Spleen (tissue), 11 donors: Measurements from ENCODE around the gene ULBP3. TPM values are rescaled to one million over a fixed set of nuclear protein-coding genes. Genes with fewer than 3 reads are reported as not detected.
A peak's percentile ranks its signal among the peaks of the same experiment; 100 is the strongest.

Experiments used
- DNase-seq: peaks from one replicate; pipeline ENCODE4 v3.0.0-alpha.2; 2020
- H3K27ac ChIP-seq, 8 donors: fragments of 200-600 bp; sonication (generic) in 7 of 8; 1 replicate in 4 of 8; 2 replicates in 4 of 8; pipeline versions ENCODE4 v1.5.0 to v1.8.0; 2016 to 2021; ENCODE audit warnings: inconsistent platforms in 4 of 8, mild to moderate bottlenecking in 4 of 8, moderate library complexity in 1 of 8
- H3K27me3 ChIP-seq, 7 donors: fragments of 200-600 bp; sonication (generic) in 6 of 7; replicated peaks in 1 of 7; 1 replicate in 4 of 7; 2 replicates in 3 of 7; pipeline versions ENCODE4 v1.5.0 to v1.8.0; 2016 to 2021; ENCODE audit warnings: inconsistent platforms in 3 of 7, mild to moderate bottlenecking in 1 of 7
- H3K36me3 ChIP-seq, 6 donors: fragments of 200-600 bp; sonication (generic) in 5 of 6; 1 replicate in 4 of 6; 2 replicates in 2 of 6; pipeline versions ENCODE4 v1.5.0 to v1.8.0; 2016 to 2021; ENCODE audit warnings: inconsistent platforms in 2 of 6
- H3K4me1 ChIP-seq, 6 donors: fragments of 200-600 bp; sonication (generic) in 5 of 6; 1 replicate in 3 of 6; 2 replicates in 3 of 6; pipeline versions ENCODE4 v1.5.0 to v1.8.0; 2016 to 2021; ENCODE audit warnings: inconsistent platforms in 3 of 6
- H3K4me3 ChIP-seq, 8 donors: fragments of 200-600 bp; sonication (generic) in 7 of 8; 1 replicate in 4 of 8; 2 replicates in 4 of 8; pipeline versions ENCODE4 v1.5.0 to v1.8.0; 2016 to 2021; ENCODE audit warnings: inconsistent platforms in 4 of 8, mild to moderate bottlenecking in 4 of 8, moderate library complexity in 2 of 8
- H3K9me3 ChIP-seq, 8 donors: fragments of 200-600 bp; sonication (generic) in 7 of 8; 1 replicate in 4 of 8; 2 replicates in 4 of 8; pipeline versions ENCODE4 v1.5.0 to v1.8.0; 2016 to 2021; ENCODE audit warnings: inconsistent platforms in 4 of 8
- POLR2A ChIP-seq, 3 donors: fragments of 450-650 bp; IDR thresholded peaks; one replicate each; pipeline ENCODE4 v1.5.1; 2017; ENCODE audit warnings: antibody characterized with exemption in 3 of 3, mild to moderate bottlenecking in 1 of 3
- POLR2AphosphoS5 ChIP-seq, 3 donors: sonication (generic); formaldehyde crosslinking; IDR thresholded peaks; one replicate each; pipeline ENCODE4 v1.5.1; 2017; ENCODE audit warnings: antibody characterized with exemption in 3 of 3
- WGBS, 5 donors: extraction: QIAGEN DNeasy Blood & Tissue Kit in 3 of 5; methylation state at CpG; one replicate each; pipeline versions ENCODE4 v1.1.5 to v1.1.7; 2013 to 2018; 5-methylcytosine and 5-hydroxymethylcytosine counted together
- intact Hi-C: fragments of 100-400 bp; cut with DNase I; formaldehyde crosslinking; loops from one replicate; pipeline ENCODE4 v1.15.0; 2023; ENCODE audit warnings: low total_unique reads
- polyA plus RNA-seq, 3 donors: library from polyadenylated mRNA; stranded (reverse); fragments of 200-250 nt; gene quantifications; one replicate each; pipeline ENCODE4 v1.2.1, GENCODE V29; 2013
- total RNA-seq, 7 donors: library from RNA; depleted of rRNA in 3 of 7; stranded (reverse); fragments of >200 nt in 3 of 7; fragmentation: NEBNext Ultra II Directional in 4 of 7; extraction: Animal tissue kit (Norgen Biotek cat#: 25700) in 4 of 7; gene quantifications; one replicate each; pipeline versions ENCODE4 v1.1.0 to v1.2.1, GENCODE V29; 2016 to 2021
- TF ChIP-seq, protein P1 (sequence below), 11 experiments: fragments of 200-600 bp in 7 of 11; fragments of 450-650 bp in 4 of 11; sonication (generic) in 4 of 11; IDR thresholded peaks in 8 of 11; conservative IDR thresholded peaks in 3 of 11; 1 replicate in 7 of 11; 2 replicates in 4 of 11; pipeline versions ENCODE4 v1.4.0 to v1.8.0; 2016 to 2021; ENCODE audit warnings: antibody characterized with exemption in 11 of 11, inconsistent platforms in 4 of 11, mild to moderate bottlenecking in 1 of 11
- donor health status: healthy with polysubstance abuse.
- donor health status: DM: no; HTN: no; CAD: no; lungs with moderate emphysema.
- donor health status: DM: no; HTN: no; CAD: no.
- donor health status: Bipolar disorder and iron deficiency.
- donor health status: healthy.
- donor health status: DM: no; HTN: no; CAD: no.
- donor health status: DM: yes; HTN: yes; CAD: no.

ULBP3 gene
- total and polyA plus RNA-seq, 10 donors: 0.15 to 2.2 (median 0.85) TPM; not detected in 1

- TF ChIP-seq POLR2A (IDR thresholded peaks at IDR 0.05): no peak
- TF ChIP-seq, protein P1, sequence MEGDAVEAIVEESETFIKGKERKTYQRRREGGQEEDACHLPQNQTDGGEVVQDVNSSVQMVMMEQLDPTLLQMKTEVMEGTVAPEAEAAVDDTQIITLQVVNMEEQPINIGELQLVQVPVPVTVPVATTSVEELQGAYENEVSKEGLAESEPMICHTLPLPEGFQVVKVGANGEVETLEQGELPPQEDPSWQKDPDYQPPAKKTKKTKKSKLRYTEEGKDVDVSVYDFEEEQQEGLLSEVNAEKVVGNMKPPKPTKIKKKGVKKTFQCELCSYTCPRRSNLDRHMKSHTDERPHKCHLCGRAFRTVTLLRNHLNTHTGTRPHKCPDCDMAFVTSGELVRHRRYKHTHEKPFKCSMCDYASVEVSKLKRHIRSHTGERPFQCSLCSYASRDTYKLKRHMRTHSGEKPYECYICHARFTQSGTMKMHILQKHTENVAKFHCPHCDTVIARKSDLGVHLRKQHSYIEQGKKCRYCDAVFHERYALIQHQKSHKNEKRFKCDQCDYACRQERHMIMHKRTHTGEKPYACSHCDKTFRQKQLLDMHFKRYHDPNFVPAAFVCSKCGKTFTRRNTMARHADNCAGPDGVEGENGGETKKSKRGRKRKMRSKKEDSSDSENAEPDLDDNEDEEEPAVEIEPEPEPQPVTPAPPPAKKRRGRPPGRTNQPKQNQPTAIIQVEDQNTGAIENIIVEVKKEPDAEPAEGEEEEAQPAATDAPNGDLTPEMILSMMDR (IDR thresholded peaks at IDR 0.05 in 8 of 11, conservative IDR thresholded peaks at IDR 0.05 in 3 of 11): no peak
- no peak for TF ChIP-seq POLR2AphosphoS5 (IDR thresholded peaks at IDR 0.05)
- WGBS, 5 donors: 85 to 96% (median 89%) methylated on average over 3 of the region's 3 CpGs
These were observed 1.4 kb upstream of the ULBP3 start for GRCh38 chr6:150070236-150070818.

GRCh38 chr6:150069706-150070105, 785 bp upstream of the ULBP3 start:
- TF ChIP-seq POLR2AphosphoS5 (IDR thresholded peaks at IDR 0.05): no peak
- TF ChIP-seq, protein P1 (IDR thresholded peaks at IDR 0.05 in 8 of 11, conservative IDR thresholded peaks at IDR 0.05 in 3 of 11): no peak
- Histone ChIP-seq H3K27ac (no peak overlapping the region), H3K9me3 (no peaks in the 10 kb centered on the region), H3K4me1 (peaks cover 0 to 33% (median 16%) of the 10 kb centered on the region in 6 donors), H3K4me3 (peak overlapping the region in 5 of 8 donors; percentile 65 to 84 (median 70)), H3K36me3 (no peaks in the 10 kb centered on the region), H3K27me3 (peaks cover 0 to 31% (median 0%) of the 10 kb centered on the region in 7 donors)
- no peak for DNase-seq
- intact Hi-C loops: no loop called here
- 73 to 90% (median 80%) methylated on average over 11 of the region's 11 CpGs for WGBS, 5 donors

More at GRCh38 chr6:150070236-150070818, 1.4 kb upstream of the ULBP3 start:
- Histone ChIP-seq H3K9me3 (no peaks in the 10 kb centered on the region), H3K4me3 (no peak overlapping the region), H3K36me3 (no peaks in the 10 kb centered on the region), H3K27ac (no peak overlapping the region), H3K4me1 (peaks cover 0 to 33% (median 16%) of the 10 kb centered on the region in 6 donors), H3K27me3 (peaks cover 0 to 31% (median 0%) of the 10 kb centered on the region in 7 donors)
- DNase-seq: peak; percentile 78
- intact Hi-C loops: no loop called here

GRCh38 chr6:150068151-150068550, 770 bp downstream of the ULBP3 start:
- Histone ChIP-seq H3K4me3 (peak overlapping the region in 7 of 8 donors; percentile 65 to 84 (median 70)), H3K9me3 (no peaks in the 10 kb centered on the region), H3K27ac (peak overlapping the region in 1 of 8 donors; percentile 70), H3K27me3 (peaks cover 0 to 31% (median 0%) of the 10 kb centered on the region in 7 donors), H3K4me1 (peaks cover 0 to 33% (median 16%) of the 10 kb centered on the region in 6 donors), H3K36me3 (no peaks in the 10 kb centered on the region)
- no peak for DNase-seq
- WGBS, 5 donors: 42 to 52% (median 45%) methylated on average over 4 of the region's 4 CpGs
- TF ChIP-seq, protein P1 (IDR thresholded peaks at IDR 0.05 in 8 of 11, conservative IDR thresholded peaks at IDR 0.05 in 3 of 11): no peak
- TF ChIP-seq POLR2A (IDR thresholded peaks at IDR 0.05) (no peak), POLR2AphosphoS5 (IDR thresholded peaks at IDR 0.05) (no peak)
- intact Hi-C loops: no loop called here

DNA sequence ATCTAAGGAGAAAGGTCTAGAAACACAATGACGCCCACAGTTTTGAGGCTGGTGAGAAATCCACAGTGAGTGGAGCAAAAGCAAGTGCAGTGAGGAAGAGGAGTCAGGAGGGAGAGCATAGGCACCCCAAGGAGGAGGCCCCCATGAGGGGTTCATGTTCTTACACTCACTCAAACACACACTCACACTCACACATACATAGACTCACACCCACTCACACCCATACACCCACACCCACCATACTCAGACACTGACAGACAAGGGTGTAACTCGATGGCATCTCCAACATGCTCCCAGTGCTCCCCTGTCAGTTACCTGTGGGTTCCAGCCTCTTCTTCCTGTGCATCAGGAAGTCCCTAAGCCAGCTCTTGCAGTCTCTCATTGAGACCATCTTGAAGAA, 3.8 kb downstream of the ULBP3 start:
- Histone ChIP-seq H3K4me3 (no peak overlapping the region), H3K4me1 (peaks cover 0 to 24% (median 13%) of the 10 kb centered on the region in 6 donors), H3K27ac (no peak overlapping the region), H3K9me3 (no peaks in the 10 kb centered on the region), H3K27me3 (peaks cover 0 to 18% (median 0%) of the 10 kb centered on the region in 7 donors), H3K36me3 (no peaks in the 10 kb centered on the region)
- no peak for TF ChIP-seq POLR2A (IDR thresholded peaks at IDR 0.05)
- no peak for TF ChIP-seq POLR2AphosphoS5 (IDR thresholded peaks at IDR 0.05)
- TF ChIP-seq, protein P1 (IDR thresholded peaks at IDR 0.05 in 8 of 11, conservative IDR thresholded peaks at IDR 0.05 in 3 of 11): no peak
- WGBS, 5 donors: 88 to 91% (median 89%) methylated on average over 2 of the region's 2 CpGs
- intact Hi-C loops: no loop called here
- no peak for DNase-seq
